ENCODE measurements around the gene GRK3.
"Not testable (repeated sequence)": the region's sequence is repeated elsewhere in the genome, so short reads cannot be mapped to it uniquely, and the experiment has no call there.

GRK3 gene

DNA sequence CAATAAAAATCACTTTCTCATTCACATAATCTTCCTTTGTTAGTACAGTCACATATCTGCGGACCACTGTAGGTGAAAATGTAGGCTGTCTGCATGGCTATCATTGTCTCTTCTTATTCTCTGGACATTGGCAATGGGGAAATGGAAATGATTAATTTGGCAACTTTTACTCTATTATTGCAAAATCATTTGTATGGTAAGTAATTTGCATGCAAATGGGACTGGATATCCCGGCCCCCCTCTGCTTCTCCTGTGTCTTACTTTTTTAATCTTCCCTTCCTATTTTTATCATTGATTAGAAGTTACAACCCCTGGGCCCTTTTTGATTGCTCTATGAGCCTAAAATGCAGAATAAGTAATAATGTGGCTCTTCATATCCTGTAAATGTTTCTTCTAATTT lies 6.0 kb downstream of the GRK3 start:
- no peak overlapping the region for H3K4me3 ChIP-seq (ENCODE audit: low read depth, low read length)
- TF ChIP-seq CTCF (IDR thresholded peaks at IDR 0.05; ENCODE audit: borderline replicate concordance, insufficient read depth, low read depth, low read length) = no peak

DNA sequence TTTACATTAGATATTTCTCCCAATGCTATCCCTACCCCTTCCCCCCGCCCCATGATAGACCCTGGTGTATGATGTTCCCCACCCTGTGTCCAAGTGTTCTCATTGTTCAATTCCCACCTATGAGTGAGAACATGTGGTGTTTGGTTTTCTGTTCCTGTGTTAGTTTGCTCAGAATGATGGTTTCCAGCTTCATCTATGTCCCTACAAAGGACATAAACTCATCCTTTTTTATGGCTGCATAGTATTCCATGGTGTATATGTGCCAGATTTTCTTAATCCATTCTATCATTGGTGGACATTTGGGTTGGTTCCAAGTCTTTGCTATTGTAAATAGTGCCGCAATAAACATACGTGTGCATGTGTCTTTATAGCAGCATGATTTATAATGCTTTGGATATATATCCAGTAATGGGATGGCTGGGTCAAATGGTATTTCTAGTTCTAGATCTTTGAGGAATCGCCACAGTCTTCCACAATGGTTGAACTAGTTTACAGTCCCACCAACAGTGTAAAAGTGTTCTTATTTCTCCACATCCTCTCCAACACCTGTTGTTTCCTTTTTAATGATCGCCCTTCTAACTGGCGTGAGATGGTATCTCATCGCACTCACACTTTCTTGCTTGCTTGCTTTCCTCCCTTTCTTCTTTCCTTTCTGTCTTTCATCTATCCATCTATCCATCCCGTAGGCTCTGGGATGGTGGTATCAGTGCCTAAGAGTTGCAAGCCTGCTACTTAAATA lies 7.7 kb downstream of the GRK3 start:
- H3K4me3 ChIP-seq (ENCODE audit: low read depth, low read length) = not testable (repeated sequence)

DNA sequence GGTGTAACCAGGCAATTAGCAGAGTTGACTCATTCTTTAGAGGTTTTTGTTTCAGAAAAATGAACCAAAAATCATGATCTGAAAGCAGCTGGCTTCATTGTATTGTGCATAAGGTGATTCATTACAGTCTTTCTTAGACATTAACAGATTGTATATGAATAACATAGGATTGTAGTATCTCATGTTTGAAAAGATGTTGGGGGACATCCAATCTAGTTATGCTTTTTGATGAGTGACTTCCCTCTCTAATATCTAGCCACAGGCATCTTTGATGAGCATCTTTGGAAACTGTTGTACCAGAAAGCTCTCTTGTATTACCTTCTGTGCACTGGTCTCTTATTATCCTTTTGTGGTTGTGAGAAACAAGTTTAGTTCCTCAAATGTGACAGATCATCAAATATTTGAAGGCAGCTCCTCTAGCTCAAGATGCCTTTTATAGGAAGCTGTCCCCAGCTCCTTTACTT lies 8.3 kb downstream of the GRK3 start:
- no peak overlapping the region for H3K4me3 ChIP-seq (ENCODE audit: low read depth, low read length)
- no peak for TF ChIP-seq CTCF (IDR thresholded peaks at IDR 0.05; ENCODE audit: borderline replicate concordance, insufficient read depth, low read depth, low read length)

- TF ChIP-seq CTCF (IDR thresholded peaks at IDR 0.05; ENCODE audit: borderline replicate concordance, insufficient read depth, low read depth, low read length) = no peak
- no peak overlapping the region for H3K4me3 ChIP-seq (ENCODE audit: low read depth, low read length)
Observed at GRCh38 chr22:25573841-25574240, 9.4 kb downstream of the GRK3 start.

- H3K4me3 ChIP-seq (ENCODE audit: low read depth, low read length) = no peak overlapping the region
- TF ChIP-seq CTCF (IDR thresholded peaks at IDR 0.05; ENCODE audit: borderline replicate concordance, insufficient read depth, low read depth, low read length) = no peak
Observed at GRCh38 chr22:25574736-25575135, 10.3 kb downstream of the GRK3 start.

DNA sequence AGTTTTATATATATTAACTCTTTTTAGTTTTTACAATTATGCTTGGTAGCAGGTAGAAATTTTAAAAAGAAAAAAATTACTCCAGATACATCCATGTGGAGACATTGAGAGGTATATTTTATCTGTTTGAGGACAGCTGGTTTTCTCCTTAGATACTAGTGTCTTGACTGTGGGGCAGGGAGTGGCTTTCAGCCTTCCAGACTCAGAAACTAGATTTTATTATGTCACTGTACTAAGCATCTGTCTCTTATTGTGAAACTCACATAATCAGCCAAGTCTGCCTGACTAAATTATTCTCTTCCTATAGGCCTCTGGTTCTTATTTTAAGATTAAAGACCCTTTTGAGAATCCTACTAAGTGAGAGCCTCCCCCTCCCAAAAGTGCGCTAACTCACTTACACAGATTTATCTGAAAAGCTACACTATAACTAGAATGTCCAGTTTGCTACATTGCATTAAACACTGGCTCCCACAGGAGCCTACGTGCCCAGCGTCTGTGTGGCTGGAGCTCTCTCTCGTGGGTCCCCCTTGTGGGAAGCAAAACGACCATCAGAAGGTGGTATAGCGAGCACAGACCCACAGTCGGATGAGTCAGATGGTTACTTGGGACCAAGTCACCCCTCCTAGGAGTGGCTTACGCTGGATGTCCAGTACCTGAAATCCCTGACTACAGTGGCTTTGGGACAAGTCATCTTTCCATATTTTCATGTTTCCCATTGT lies 11.4 kb downstream of the GRK3 start:
- not testable (repeated sequence) for H3K4me3 ChIP-seq (ENCODE audit: low read depth, low read length)

DNA sequence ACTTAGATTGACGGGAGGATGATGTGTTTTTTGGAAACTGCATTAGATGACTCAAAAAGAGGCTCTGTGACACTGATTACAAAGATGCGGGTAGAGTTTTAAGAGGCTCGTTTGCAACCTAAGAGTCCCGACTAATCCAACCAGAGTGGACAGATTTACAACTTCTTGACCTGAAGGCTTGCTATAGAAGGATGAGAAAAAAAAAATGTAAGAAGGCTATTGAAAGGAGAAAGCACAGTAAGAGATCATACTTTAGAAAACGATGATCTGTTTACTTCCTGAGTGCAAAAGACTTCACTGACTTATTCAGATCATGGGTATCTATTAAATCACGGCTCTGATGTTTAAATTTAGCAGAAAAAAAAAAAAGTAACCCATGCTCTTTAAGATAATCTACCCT lies 17.0 kb downstream of the GRK3 start:
- not testable (repeated sequence) for H3K4me3 ChIP-seq (ENCODE audit: low read depth, low read length)

DNA sequence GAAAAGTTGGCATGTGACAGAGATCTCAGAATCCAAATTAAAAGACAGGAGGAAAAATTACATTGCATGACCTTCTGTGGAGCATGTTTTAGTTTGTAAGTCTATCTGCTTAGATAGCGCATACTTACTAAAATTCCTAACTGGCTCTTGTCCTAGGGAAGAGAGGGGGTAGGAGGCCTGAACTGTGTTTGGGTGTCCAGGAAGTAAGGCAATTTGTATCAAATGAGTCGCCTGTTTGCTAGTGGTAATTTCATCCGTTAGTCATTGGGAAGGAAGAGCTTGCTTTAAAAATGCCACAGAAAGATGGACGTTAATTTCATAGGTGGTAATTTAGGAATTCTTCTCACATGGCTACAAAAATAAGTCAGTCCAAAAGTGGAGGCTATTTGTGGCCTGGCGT lies 18.5 kb downstream of the GRK3 start:
- H3K4me3 ChIP-seq (ENCODE audit: low read depth, low read length) = no peak overlapping the region
- no peak for TF ChIP-seq CTCF (IDR thresholded peaks at IDR 0.05; ENCODE audit: borderline replicate concordance, insufficient read depth, low read depth, low read length)

DNA sequence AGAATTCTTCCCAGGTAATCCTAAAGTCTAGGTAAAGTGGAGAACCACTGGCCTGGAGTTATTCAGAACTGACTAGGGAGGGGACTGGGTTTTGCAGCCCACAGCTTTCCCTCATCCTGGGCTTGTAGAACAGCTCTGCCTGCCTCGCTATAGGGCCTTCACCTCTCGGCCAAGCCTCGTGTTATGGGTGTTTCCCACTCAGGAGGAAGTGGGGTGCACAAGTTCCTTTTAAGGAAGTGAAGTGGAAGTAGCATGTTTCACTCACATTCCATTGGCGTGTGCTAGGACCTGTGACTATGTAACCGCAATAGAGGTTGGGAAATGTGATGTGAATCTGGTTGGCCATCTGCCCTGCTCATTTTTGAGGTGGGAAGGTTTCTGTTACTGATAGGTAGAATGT lies 20.5 kb downstream of the GRK3 start:
- H3K4me3 ChIP-seq (ENCODE audit: low read depth, low read length) = not testable (repeated sequence)

DNA sequence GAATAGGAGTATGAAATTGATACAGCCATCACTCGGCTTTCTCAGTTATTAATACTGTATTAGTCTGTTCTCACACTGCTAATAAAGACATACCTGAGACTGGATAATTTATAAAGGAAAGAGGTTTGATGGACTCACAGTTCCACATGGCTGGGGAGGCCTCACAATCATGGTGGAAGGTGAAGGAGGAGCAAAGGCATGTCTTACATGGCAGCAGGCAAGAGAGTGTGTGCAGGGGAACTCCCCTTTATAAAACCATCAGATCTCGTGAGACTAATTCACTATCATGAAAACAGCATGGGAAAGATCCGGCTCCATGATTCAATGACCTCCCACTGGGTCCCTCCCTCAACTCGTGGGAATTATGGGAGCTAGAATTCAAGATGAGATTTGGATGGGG lies 25.2 kb downstream of the GRK3 start:
- not testable (repeated sequence) for H3K4me3 ChIP-seq (ENCODE audit: low read depth, low read length)

- H3K4me3 ChIP-seq (ENCODE audit: low read depth, low read length) = not testable (repeated sequence)
Observed at GRCh38 chr22:25593323-25593722, 28.8 kb downstream of the GRK3 start.

Measured in GM12875 (cell line).